Measurements from ENCODE around the gene PRM3.

Gene PRM3

GRCh38 chr16:11310634-11310977 is 37.2 kb upstream of the PRM3 start:
- H3K4me3 ChIP-seq (ENCODE audit: low read depth, low read length): no peak overlapping the region
- no peak for DNase-seq (ENCODE audit: low read depth)
- no peak for TF ChIP-seq CTCF (IDR thresholded peaks at IDR 0.05; ENCODE audit: control insufficient read depth, extremely low read depth, insufficient read depth)

DNA sequence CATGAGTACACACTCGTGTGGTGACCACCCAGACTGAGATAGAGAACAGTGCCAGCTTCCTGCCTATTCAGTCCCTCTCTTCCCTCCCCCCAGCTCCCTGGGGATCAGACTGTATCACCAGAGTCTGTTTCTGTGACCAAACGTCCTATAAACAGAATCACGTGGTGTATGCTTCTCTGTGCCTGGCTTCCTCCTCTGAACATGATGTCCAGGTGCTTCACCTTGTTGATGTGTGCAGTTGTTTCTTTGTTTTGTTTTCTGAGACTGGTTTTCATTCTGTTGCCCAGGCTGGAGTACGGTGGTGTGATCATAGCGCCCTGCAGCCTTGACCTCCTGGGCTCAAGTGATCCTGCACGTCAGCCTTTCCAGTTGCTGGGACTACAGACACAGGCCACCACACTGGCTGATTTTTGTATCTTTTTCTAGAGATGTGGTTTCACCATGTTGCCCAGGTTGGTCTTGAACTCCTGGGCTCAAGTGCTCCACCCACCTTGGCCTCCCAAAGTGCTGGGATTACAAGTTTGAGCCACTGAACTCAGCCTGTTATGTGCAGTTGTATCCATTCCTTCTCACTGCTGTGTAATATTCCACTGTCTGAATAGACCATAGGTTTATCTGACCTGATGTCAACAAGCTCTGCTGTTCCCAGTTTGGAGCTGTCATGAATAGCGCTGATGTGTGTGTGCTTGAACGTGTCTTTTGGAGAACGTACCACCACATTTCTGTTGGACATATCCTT is 36.6 kb upstream of the PRM3 start:
- no peak for DNase-seq (ENCODE audit: low read depth)
- no peak overlapping the region for H3K4me3 ChIP-seq (ENCODE audit: low read depth, low read length)

GRCh38 chr16:11308493-11309283 is 35.3 kb upstream of the PRM3 start:
- TF ChIP-seq CTCF (IDR thresholded peaks at IDR 0.05; ENCODE audit: control insufficient read depth, extremely low read depth, insufficient read depth): no peak
- H3K4me3 ChIP-seq (ENCODE audit: low read depth, low read length): no peak overlapping the region
- no peak for DNase-seq (ENCODE audit: low read depth)

More for the DNA sequence above, 36.6 kb upstream of the PRM3 start:
- TF ChIP-seq CTCF (IDR thresholded peaks at IDR 0.05; ENCODE audit: control insufficient read depth, extremely low read depth, insufficient read depth): no peak

DNA sequence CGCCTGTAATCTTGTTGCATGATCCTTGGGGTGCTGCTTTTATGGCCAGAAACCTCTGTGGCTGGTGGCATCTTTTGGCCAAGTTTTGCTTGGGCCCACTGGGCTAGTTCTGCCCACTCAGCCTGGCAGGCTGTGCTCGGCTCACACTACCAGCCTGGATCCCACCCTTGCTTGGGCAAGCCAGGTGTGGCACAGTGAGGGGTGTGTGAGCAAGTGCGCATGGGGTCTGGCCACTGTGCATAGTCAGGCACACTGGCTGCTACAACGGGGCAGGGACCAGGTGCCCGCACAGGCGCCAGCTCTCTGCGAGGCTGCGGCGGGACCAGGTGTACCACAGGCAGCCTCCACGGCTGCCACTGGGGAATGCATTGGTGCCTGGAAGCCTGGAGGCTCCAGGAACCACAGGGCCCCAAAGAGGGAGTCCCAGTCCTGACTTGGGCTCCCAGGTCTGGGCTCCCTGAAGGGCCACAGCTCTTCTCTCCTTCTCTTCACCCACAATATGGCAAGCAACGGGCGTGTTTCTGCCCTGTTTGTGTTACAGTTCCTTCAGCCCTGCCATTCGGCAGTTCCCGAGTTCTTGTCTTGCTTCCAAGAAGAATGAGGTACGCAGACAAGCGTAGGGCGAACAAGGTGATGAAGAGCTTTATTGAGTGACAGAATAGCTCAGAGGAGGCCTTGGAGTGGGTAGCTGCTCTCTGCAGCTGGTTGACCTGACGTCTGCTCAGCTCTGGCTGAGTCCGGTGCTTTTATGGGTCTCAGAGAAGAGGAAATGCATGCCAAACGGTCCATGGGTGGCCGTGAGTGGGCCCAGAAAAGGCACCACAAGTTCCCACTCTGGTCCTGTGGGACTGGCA is 34.4 kb upstream of the PRM3 start:
- no peak for TF ChIP-seq CTCF (IDR thresholded peaks at IDR 0.05; ENCODE audit: control insufficient read depth, extremely low read depth, insufficient read depth)
- H3K4me3 ChIP-seq (ENCODE audit: low read depth, low read length): no peak overlapping the region
- DNase-seq (ENCODE audit: low read depth): no peak

GRCh38 chr16:11306997-11307638 is 33.7 kb upstream of the PRM3 start:
- DNase-seq (ENCODE audit: low read depth): no peak
- H3K4me3 ChIP-seq (ENCODE audit: low read depth, low read length): no peak overlapping the region
- TF ChIP-seq CTCF (IDR thresholded peaks at IDR 0.05; ENCODE audit: control insufficient read depth, extremely low read depth, insufficient read depth): no peak

DNA sequence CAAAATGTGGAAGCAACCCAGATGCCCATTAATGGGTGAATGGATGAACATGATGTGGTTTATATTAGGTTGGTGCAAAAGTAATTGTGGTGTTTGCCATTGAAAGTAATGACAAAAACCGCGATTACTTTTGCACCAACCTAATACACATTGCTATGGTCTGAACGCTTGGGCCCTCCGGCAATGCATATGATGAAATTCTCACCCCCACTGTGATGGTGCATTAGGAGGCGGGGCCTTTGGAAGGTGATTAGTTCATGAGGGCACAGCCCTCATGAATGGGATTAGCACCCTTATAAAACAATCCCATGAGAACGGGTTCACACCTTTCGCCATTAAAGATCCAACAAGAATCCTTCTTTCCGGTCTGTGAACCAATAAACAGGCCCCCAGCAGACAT is 33.0 kb upstream of the PRM3 start:
- H3K4me3 ChIP-seq (ENCODE audit: low read depth, low read length): no peak overlapping the region
- DNase-seq (ENCODE audit: low read depth): no peak
- TF ChIP-seq CTCF (IDR thresholded peaks at IDR 0.05; ENCODE audit: control insufficient read depth, extremely low read depth, insufficient read depth): no peak

Measured in LNCaP clone FGC (cell line).